H7 (cell line): ENCODE data around the gene RNF11. TPM values are rescaled to one million over a fixed set of nuclear protein-coding genes. Genes with fewer than 3 reads are reported as not detected.

Source experiments
- DNase-seq: peaks from one replicate; pipeline ENCODE4 v3.0.0; 2012
- H3K27me3 ChIP-seq: 2 replicates; pipeline ENCODE4 v1.6.0; 2011; ENCODE audit warnings: mild to moderate bottlenecking, low read length; ENCODE audit not compliant: control insufficient read depth, insufficient read depth
- H3K36me3 ChIP-seq: replicated peaks from 2 replicates; pipeline ENCODE4 v1.5.1; 2011; ENCODE audit warnings: low read length; ENCODE audit not compliant: control insufficient read depth, insufficient read depth
- H3K4me3 ChIP-seq: 2 replicates; pipeline ENCODE4 v1.5.1; 2011; ENCODE audit warnings: low read depth, mild to moderate bottlenecking, control low read depth, low read length, moderate library complexity; ENCODE audit not compliant: insufficient read depth
- total RNA-seq: library from RNA; depleted of rRNA; stranded (reverse); fragments of >200 nt; shearing (Covaris generic); gene quantifications from 2 replicates; pipeline ENCODE4 v1.2.3, GENCODE V29; 2014

The RNF11 gene
- total RNA-seq, 1 experiment from 2014 or later = 94.8 TPM

GRCh38 chr1:51301844-51302162 lies 65.7 kb downstream of the RNF11 start:
- peak; percentile 43 for DNase-seq
- no peaks in the 10 kb centered on the region for H3K36me3 ChIP-seq
- H3K4me3 ChIP-seq = no peak overlapping the region
- H3K27me3 ChIP-seq = peaks cover 4% of the 10 kb centered on the region; the same call in 1 of the 2 replicates

DNA sequence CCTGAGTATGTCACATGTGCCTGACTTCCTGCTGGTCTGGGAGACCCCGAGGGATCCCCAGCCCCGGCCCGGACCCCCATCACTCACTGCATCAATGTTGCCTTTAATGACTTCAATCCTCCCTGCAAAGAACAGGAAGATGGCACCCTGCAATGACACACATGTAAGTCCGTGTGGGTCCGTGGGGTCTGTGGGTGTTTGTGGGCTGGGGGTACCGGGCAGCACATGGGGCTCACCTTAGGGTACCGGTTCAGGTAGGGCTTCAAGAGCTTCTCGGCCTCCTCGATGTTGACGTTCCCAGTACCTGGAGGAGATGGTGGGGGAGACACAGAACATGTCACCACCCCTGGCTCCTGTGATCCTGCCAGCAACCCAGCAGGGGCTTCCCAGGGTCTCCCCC lies 66.2 kb downstream of the RNF11 start:
- no peak overlapping the region for H3K4me3 ChIP-seq
- peak; percentile 30 for DNase-seq
- H3K27me3 ChIP-seq = peaks cover 4% of the 10 kb centered on the region; the same call in 1 of the 2 replicates
- H3K36me3 ChIP-seq = no peaks in the 10 kb centered on the region

GRCh38 chr1:51302746-51303145 lies 66.7 kb downstream of the RNF11 start:
- Histone ChIP-seq H3K4me3 (no peak overlapping the region), H3K27me3 (0 out of 2 replicates have a peak, but pooled peaks cover 2% of the 10 kb centered on the region), H3K36me3 (no peaks in the 10 kb centered on the region)
- DNase-seq = no peak

GRCh38 chr1:51303315-51303714 lies 67.2 kb downstream of the RNF11 start:
- Histone ChIP-seq H3K27me3 (no peaks in the 10 kb centered on the region), H3K36me3 (no peaks in the 10 kb centered on the region), H3K4me3 (no peak overlapping the region)
- DNase-seq = peak; percentile 47

DNA sequence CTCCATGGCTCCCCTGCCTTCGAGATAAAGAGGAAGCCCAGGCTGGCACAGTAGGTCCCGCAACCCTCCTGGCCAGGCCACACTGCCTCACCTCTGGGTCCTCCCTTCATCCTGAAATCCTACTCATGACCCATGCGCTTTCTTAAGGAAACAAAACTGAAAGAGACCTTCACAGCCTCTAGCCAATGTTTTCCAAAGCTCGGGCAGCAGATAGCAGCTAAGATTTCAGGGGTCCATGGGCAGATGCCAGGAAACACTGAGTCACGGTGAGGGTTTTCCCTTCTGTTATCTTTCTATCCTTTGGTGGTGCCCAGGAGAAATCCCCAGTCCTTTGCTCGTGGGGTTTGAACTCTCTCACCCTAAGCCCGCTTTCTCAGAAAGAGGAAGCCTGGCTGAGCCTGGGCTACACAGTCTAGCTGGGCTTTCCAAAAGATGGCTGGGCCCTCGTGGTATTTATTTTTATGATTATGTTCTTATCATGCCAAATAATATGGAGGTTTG lies 67.7 kb downstream of the RNF11 start:
- no peak overlapping the region for H3K4me3 ChIP-seq
- no peaks in the 10 kb centered on the region for H3K27me3 ChIP-seq
- no peak for DNase-seq
- no peaks in the 10 kb centered on the region for H3K36me3 ChIP-seq

DNA sequence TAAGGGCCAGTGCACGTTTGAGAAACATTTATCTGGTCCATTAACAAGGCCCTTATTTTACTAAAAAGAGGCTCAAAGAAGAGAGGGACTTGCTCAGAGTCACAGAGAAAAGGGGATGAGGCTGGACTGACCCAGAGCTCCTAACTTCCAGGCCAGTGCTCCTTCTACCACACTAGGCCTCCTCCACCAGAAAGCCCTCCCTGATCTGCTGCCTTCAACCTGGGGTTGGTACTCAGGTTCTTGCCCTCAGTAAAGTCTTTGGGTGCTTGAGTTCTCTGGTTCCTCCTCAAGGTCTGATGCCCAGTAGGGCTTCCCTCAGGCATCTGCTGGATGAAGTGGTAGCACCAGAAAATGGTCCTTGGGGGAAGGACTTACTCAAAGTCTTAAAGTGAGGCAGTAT lies 68.3 kb downstream of the RNF11 start:
- DNase-seq = no peak
- Histone ChIP-seq H3K4me3 (no peak overlapping the region), H3K36me3 (no peaks in the 10 kb centered on the region), H3K27me3 (no peaks in the 10 kb centered on the region)

DNA sequence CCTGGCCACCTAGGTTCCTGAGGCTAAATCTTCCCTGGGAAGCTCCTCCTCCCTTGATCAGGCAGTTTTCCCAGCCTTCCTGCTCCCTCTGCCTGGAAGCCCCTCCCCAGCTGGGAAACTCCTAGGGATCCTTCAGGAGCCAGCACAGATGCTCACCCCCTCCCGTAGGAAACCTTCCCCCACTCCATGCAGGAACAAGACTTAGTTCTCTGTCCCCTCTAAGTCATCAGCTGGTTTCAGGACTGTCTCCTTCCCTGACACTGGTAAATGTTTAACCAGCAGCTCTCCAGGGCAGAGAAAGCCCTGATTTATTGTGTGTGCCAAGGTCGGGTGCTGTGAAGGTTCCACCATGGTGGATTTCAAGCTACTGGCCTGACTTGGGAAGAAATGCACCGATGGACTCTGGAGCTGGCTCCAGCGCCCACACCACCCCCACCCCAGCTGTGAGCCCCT lies 69.3 kb downstream of the RNF11 start:
- DNase-seq = peak; percentile 71

GRCh38 chr1:51306950-51307349 lies 70.9 kb downstream of the RNF11 start:
- DNase-seq = no peak
- H3K36me3 ChIP-seq = no peaks in the 10 kb centered on the region
- no peak overlapping the region for H3K4me3 ChIP-seq
- no peaks in the 10 kb centered on the region for H3K27me3 ChIP-seq

More for the DNA sequence above, 69.3 kb downstream of the RNF11 start:
- H3K27me3 ChIP-seq = no peaks in the 10 kb centered on the region
- H3K4me3 ChIP-seq = no peak overlapping the region
- H3K36me3 ChIP-seq = no peaks in the 10 kb centered on the region

DNA sequence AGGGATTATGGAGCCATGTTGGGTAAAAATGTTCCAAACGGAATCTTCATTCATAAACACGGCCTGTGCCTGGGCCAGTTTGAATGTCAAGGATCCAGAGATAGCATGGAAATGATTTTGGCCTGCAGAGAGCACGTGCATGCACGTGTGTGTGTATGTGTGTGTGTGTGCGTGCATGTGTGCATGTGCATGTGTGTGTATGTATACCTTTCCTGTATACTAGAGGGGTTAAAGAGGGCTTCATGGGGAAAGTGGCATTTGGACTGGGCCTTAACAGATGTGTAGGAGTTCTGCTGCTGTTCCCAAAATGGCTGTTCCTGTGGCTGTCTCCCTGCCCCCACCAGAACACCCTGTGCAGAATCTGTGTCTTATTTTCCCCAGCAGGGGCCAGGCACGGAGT lies 72.6 kb downstream of the RNF11 start:
- no peaks in the 10 kb centered on the region for H3K27me3 ChIP-seq
- no peak for DNase-seq
- H3K4me3 ChIP-seq = no peak overlapping the region
- H3K36me3 ChIP-seq = no peaks in the 10 kb centered on the region

DNA sequence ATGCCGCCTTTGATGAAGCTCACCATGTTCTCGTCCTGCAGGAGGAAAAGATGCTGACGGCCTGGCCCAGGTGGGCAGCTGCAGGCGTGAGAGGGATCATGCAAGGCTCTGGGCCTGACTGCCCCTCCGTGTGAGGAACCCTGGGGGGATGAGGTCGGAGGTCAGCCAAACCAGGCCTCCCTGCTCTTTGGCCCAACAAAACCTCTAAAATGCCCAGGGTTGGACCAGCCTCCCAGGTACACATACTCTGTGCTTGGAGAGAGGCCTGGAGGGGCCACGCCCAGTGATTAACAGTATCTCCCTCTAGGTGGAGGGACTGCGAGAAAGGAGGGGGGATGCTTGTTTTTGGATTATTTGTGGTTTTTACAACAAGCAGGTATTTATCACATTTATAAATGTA lies 73.2 kb downstream of the RNF11 start:
- no peaks in the 10 kb centered on the region for H3K27me3 ChIP-seq
- DNase-seq = peak; percentile 42
- H3K36me3 ChIP-seq = no peaks in the 10 kb centered on the region
- H3K4me3 ChIP-seq = no peak overlapping the region

- Histone ChIP-seq H3K4me3 (no peak overlapping the region), H3K27me3 (no peaks in the 10 kb centered on the region), H3K36me3 (no peaks in the 10 kb centered on the region)
- DNase-seq = peak; percentile 54
Observed at GRCh38 chr1:51310871-51311613, 75.0 kb downstream of the RNF11 start.

- Histone ChIP-seq H3K27me3 (no peaks in the 10 kb centered on the region), H3K4me3 (no peak overlapping the region), H3K36me3 (no peaks in the 10 kb centered on the region)
- DNase-seq = no peak
Observed at GRCh38 chr1:51311826-51312225, 75.8 kb downstream of the RNF11 start.

- Histone ChIP-seq H3K27me3 (no peaks in the 10 kb centered on the region), H3K4me3 (no peak overlapping the region), H3K36me3 (no peaks in the 10 kb centered on the region)
- DNase-seq = no peak
Observed at GRCh38 chr1:51312718-51313117, 76.6 kb downstream of the RNF11 start.

DNA sequence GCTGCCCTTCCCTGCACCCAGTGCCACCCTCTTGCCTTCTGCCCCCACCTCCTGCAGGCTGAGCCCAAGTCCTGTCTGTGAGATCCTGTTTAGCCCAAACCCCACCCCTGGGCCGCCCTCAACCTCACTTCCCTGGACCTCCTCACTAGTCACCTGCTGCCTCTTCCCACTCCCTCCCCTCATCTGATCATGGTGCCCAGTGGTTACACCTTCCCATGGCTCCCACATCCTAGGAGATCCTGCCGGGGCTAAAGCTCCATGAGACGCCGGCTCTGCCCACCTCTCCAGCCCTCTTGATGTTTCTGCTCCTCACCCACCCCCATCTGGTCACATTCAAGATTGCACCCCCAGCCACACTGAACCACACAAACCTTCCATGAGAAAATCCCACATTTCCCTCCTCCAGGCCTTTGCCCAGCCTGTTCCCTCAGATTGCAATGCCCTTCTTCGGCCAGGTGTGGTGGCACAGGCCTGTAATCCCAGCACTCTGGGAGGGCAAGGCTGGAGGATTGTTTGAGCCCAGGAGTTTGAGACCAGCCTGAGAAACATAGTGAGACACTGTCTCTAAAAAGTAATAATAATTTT lies 77.3 kb downstream of the RNF11 start:
- no peaks in the 10 kb centered on the region for H3K27me3 ChIP-seq
- peak; percentile 83 for DNase-seq
- no peaks in the 10 kb centered on the region for H3K36me3 ChIP-seq

GRCh38 chr1:51313961-51314777 lies 78.1 kb downstream of the RNF11 start:
- no peaks in the 10 kb centered on the region for H3K27me3 ChIP-seq
- no peak for DNase-seq

More for the DNA sequence above, 77.3 kb downstream of the RNF11 start:
- no peak overlapping the region for H3K4me3 ChIP-seq

More at GRCh38 chr1:51313961-51314777, 78.1 kb downstream of the RNF11 start:
- no peaks in the 10 kb centered on the region for H3K36me3 ChIP-seq
- H3K4me3 ChIP-seq = no peak overlapping the region
